SK-N-SH (cell line): Measurements from ENCODE around the gene CALR3.

Experiments used
- CTCF ChIP-seq: fragments of 200-600 bp; sonication (generic); IDR thresholded peaks from 2 replicates; pipeline ENCODE4 v1.6.1; 2017; ENCODE audit warnings: antibody characterized with exemption, mild to moderate bottlenecking, moderate library complexity
- MAX ChIP-seq: IDR thresholded peaks from 2 replicates; pipeline ENCODE4 v1.4.0; 2012; ENCODE audit warnings: low read depth
- NRF1 ChIP-seq: IDR thresholded peaks from 2 replicates; pipeline ENCODE4 v1.6.1; 2012; ENCODE audit warnings: low read depth, mild to moderate bottlenecking, low read length
- POLR2AphosphoS5 ChIP-seq: IDR thresholded peaks from 2 replicates; pipeline ENCODE4 v1.6.1; 2012; ENCODE audit warnings: low read depth, low read length
- REST ChIP-seq: IDR thresholded peaks from 2 replicates; pipeline ENCODE4 v1.6.1; 2012; ENCODE audit warnings: mild to moderate bottlenecking, low read depth, low read length, moderate library complexity
- ZBTB33 ChIP-seq: IDR thresholded peaks from 2 replicates; pipeline ENCODE4 v1.4.0; 2012; ENCODE audit warnings: low read depth, borderline replicate concordance

GRCh38 chr19:16520986-16521624, 25.1 kb upstream of the CALR3 start:
- TF ChIP-seq POLR2AphosphoS5 (no peak), NRF1 (no peak), REST (no peak), CTCF (no peak), MAX (no peak), ZBTB33 (no peak)
